Measurements from ENCODE around the gene SYCE3. TPM values are rescaled to one million over a fixed set of nuclear protein-coding genes. Genes with fewer than 3 reads are reported as not detected.

Gene SYCE3
- total RNA-seq, 1 donor from 2014 or later: not detected

- TF ChIP-seq CTCF (conservative IDR thresholded peaks at IDR 0.05): no peak
- Mint-ChIP-seq H3K4me3 (no peak overlapping the region), H3K27ac (no peak overlapping the region), H3K9me3 (no peaks in the 10 kb centered on the region), H3K27me3 (no peaks in the 10 kb centered on the region), H3K4me1 (ENCODE audit: unreplicated experiment) (peaks cover 11% of the 10 kb centered on the region), H3K36me3 (no peaks in the 10 kb centered on the region)
- DNase-seq (ENCODE audit: extremely low spot score, unreplicated experiment): no peak
Observed at GRCh38 chr22:50502628-50503474, 59.9 kb downstream of the SYCE3 start.

- Mint-ChIP-seq H3K27me3 (no peaks in the 10 kb centered on the region), H3K4me3 (no peak overlapping the region)
- DNase-seq (ENCODE audit: extremely low spot score, unreplicated experiment): no peak
Observed at GRCh38 chr22:50502096-50502495, 60.6 kb downstream of the SYCE3 start.

More at GRCh38 chr22:50502096-50502495, 60.6 kb downstream of the SYCE3 start:
- H3K36me3 Mint-ChIP-seq: no peaks in the 10 kb centered on the region
- H3K27ac Mint-ChIP-seq: no peak overlapping the region
- H3K4me1 Mint-ChIP-seq (ENCODE audit: unreplicated experiment): peaks cover 13% of the 10 kb centered on the region
- TF ChIP-seq CTCF (conservative IDR thresholded peaks at IDR 0.05): no peak
- H3K9me3 Mint-ChIP-seq: no peaks in the 10 kb centered on the region

Other genes with a start within 250 kb of the SYCE3 start
- gene DENND6B, start 235.9 kb downstream of the SYCE3 start, total RNA-seq (ENCODE audit: low replicate concordance): 22.1 and 25.6 TPM in 2 replicates
- 56.4 and 62.8 TPM in 2 replicates for gene PPP6R2, start 219.6 kb downstream of the SYCE3 start, total RNA-seq (ENCODE audit: low replicate concordance)
- gene SBF1, start 87.9 kb downstream of the SYCE3 start, total RNA-seq (ENCODE audit: low replicate concordance): 119 and 133 TPM in 2 replicates
- 2.6 and 10.2 TPM in 2 replicates for gene ADM2, start 81.4 kb downstream of the SYCE3 start, total RNA-seq (ENCODE audit: low replicate concordance)
- gene MIOX, start 76.1 kb downstream of the SYCE3 start, total RNA-seq (ENCODE audit: low replicate concordance): 1.2 TPM in 1 of 2 replicates, not detected in the other
- 65.5 and 74.0 TPM in 2 replicates for gene LMF2, start 55.2 kb downstream of the SYCE3 start, total RNA-seq (ENCODE audit: low replicate concordance)
- gene NCAPH2, start 54.7 kb downstream of the SYCE3 start, total RNA-seq (ENCODE audit: low replicate concordance): 60.0 and 75.2 TPM in 2 replicates
- 2.0 and 6.1 TPM in 2 replicates for gene SCO2, start 37.3 kb downstream of the SYCE3 start, total RNA-seq (ENCODE audit: low replicate concordance)
- 5.8 and 6.1 TPM in 2 replicates for gene TYMP, start 32.9 kb downstream of the SYCE3 start, total RNA-seq (ENCODE audit: low replicate concordance)
- gene KLHDC7B, start 17.0 kb downstream of the SYCE3 start, total RNA-seq (ENCODE audit: low replicate concordance): 0.10 TPM in 1 of 2 replicates, not detected in the other
- 68.4 and 94.5 TPM in 2 replicates for gene CPT1B, start 15.5 kb upstream of the SYCE3 start, total RNA-seq (ENCODE audit: low replicate concordance)
- 88.1 and 96.9 TPM in 2 replicates for gene CHKB, start 19.9 kb upstream of the SYCE3 start, total RNA-seq (ENCODE audit: low replicate concordance)
- gene MAPK8IP2, start 37.9 kb upstream of the SYCE3 start, total RNA-seq (ENCODE audit: low replicate concordance): 13.0 and 16.5 TPM in 2 replicates
- gene ARSA, start 65.2 kb upstream of the SYCE3 start, total RNA-seq (ENCODE audit: low replicate concordance): 26.1 and 32.1 TPM in 2 replicates
- 6.8 and 13.1 TPM in 2 replicates for gene SHANK3, start 109.9 kb upstream of the SYCE3 start, total RNA-seq (ENCODE audit: low replicate concordance)
- gene ACR, start 175.3 kb upstream of the SYCE3 start, total RNA-seq (ENCODE audit: low replicate concordance): 0.19 and 0.22 TPM in 2 replicates
- gene RABL2B, start 220.7 kb upstream of the SYCE3 start, total RNA-seq (ENCODE audit: low replicate concordance): 54.4 and 60.4 TPM in 2 replicates

Measured in type B pancreatic cell (in vitro differentiated cells).